ENCODE results near the gene PTPRN2. TPM values are rescaled to one million over a fixed set of nuclear protein-coding genes. Genes with fewer than 3 reads are reported as not detected.

The PTPRN2 gene
- total RNA-seq, 1 experiment from 2014 or later = 1.1 TPM

- ATAC-seq = peak; percentile 80
- CTCF ChIA-PET = no interaction called here
- TF ChIP-seq, protein P1, sequence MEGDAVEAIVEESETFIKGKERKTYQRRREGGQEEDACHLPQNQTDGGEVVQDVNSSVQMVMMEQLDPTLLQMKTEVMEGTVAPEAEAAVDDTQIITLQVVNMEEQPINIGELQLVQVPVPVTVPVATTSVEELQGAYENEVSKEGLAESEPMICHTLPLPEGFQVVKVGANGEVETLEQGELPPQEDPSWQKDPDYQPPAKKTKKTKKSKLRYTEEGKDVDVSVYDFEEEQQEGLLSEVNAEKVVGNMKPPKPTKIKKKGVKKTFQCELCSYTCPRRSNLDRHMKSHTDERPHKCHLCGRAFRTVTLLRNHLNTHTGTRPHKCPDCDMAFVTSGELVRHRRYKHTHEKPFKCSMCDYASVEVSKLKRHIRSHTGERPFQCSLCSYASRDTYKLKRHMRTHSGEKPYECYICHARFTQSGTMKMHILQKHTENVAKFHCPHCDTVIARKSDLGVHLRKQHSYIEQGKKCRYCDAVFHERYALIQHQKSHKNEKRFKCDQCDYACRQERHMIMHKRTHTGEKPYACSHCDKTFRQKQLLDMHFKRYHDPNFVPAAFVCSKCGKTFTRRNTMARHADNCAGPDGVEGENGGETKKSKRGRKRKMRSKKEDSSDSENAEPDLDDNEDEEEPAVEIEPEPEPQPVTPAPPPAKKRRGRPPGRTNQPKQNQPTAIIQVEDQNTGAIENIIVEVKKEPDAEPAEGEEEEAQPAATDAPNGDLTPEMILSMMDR (IDR thresholded peaks at IDR 0.05) = peak; percentile 66
- no peak for TF ChIP-seq SIN3A (IDR thresholded peaks at IDR 0.05; ENCODE audit: borderline replicate concordance, insufficient read depth, low read depth, low read length)
Measured at GRCh38 chr7:158407581-158408317, 179.9 kb downstream of the PTPRN2 start.

DNA sequence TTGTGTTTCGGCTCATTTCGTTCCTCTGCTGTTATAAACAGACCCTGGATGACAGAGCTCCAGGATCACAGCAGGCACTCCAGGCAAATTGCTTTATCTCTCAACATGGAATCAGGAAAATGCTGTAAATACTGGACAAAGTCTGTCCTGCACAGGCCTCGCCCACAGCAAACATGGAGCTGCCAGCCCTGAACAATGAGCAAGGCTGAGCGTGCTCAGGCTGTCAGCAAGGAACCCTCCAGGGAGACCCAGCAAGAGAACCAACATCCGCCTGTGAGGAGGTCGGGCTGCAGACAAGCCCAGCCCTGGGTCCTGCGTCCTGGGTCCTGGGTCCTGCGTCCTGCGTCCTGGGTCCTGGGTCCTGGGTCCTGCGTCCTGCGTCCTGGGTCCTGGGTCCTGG, 180.8 kb downstream of the PTPRN2 start:
- POLR2A ChIA-PET = no interaction called here
- Histone ChIP-seq H3K27me3 (ENCODE audit: control insufficient read depth, insufficient read depth, low read length) (no peaks in the 10 kb centered on the region), H3K4me3 (ENCODE audit: low read depth in 2 of 2, low read length in 2 of 2) (no peak overlapping the region), H3K27ac (ENCODE audit: low read length) (no peak overlapping the region), H3K9me3 (ENCODE audit: control insufficient read depth, insufficient read depth, low read depth, low read length) (no peaks in the 10 kb centered on the region), H3K4me1 (ENCODE audit: control insufficient read depth, insufficient read depth, low read length) (no peaks in the 10 kb centered on the region), H3K36me3 (ENCODE audit: control insufficient read depth, insufficient read depth, low read length) (no peaks in the 10 kb centered on the region)
- in situ Hi-C loops (cut with HindIII; ENCODE audit: low pct_unique_long_range_greater_than_20kb, low sequenced_read_pairs) (no loop called here), intact Hi-C loops (cut with micrococcal nuclease; ENCODE audit: unreplicated experiment) (no loop called here)
- no peak for DNase-seq (ENCODE audit: low read depth, low spot score)
- CTCF ChIA-PET = no interaction called here
- no TSS peak for BruUV-seq (replicated peaks)
- no peak for ATAC-seq
- TF ChIP-seq SIN3A (IDR thresholded peaks at IDR 0.05; ENCODE audit: borderline replicate concordance, insufficient read depth, low read depth, low read length) = no peak
- no peak for TF ChIP-seq REST (IDR thresholded peaks at IDR 0.05; ENCODE audit: insufficient read depth in 1 of 2, low read depth in 2 of 2, low read length in 1 of 2)
- TF ChIP-seq, protein P1 (IDR thresholded peaks at IDR 0.05) = no peak
- no peak for TF ChIP-seq POLR2AphosphoS5 (IDR thresholded peaks at IDR 0.05; ENCODE audit: low read depth, low read length)
- TF ChIP-seq TCF7L2 (IDR thresholded peaks at IDR 0.05; ENCODE audit: low read depth, low read length) = no peak

More at GRCh38 chr7:158407581-158408317, 179.9 kb downstream of the PTPRN2 start:
- intact Hi-C loops (cut with micrococcal nuclease; ENCODE audit: unreplicated experiment) (loop anchor here (1.0 kb wide), 1 partner anchor 52 kb away; no protein-coding TSS in a partner anchor), in situ Hi-C loops (cut with HindIII; ENCODE audit: low pct_unique_long_range_greater_than_20kb, low sequenced_read_pairs) (no loop called here)
- BruUV-seq (replicated peaks) = no TSS peak
- no peaks in the 10 kb centered on the region for H3K9me3 ChIP-seq (ENCODE audit: control insufficient read depth, insufficient read depth, low read depth, low read length)
- POLR2A ChIA-PET = no interaction called here
- H3K27ac ChIP-seq (ENCODE audit: low read length) = no peak overlapping the region
- DNase-seq (ENCODE audit: low read depth, low spot score) = peak; percentile 50
- H3K36me3 ChIP-seq (ENCODE audit: control insufficient read depth, insufficient read depth, low read length) = no peaks in the 10 kb centered on the region
- H3K4me3 ChIP-seq (ENCODE audit: low read depth in 2 of 2, low read length in 2 of 2) = no peak overlapping the region
- H3K4me1 ChIP-seq (ENCODE audit: control insufficient read depth, insufficient read depth, low read length) = no peaks in the 10 kb centered on the region
- no peaks in the 10 kb centered on the region for H3K27me3 ChIP-seq (ENCODE audit: control insufficient read depth, insufficient read depth, low read length)
